SK-N-SH treated with all-trans-retinoic acid at 6 μM for 48 hours (cell line): ENCODE measurements around the gene IDI2.

Experiments used
- ATAC-seq: fragments of 200-7000 bp; cut with Tn5 transposase; 3 replicates; pipeline ENCODE4 v1.9.1; 2020; ENCODE audit warnings: mild to moderate bottlenecking, moderate library complexity
- ARNTL ChIP-seq: fragments of 450-650 bp; formaldehyde crosslinking; IDR thresholded peaks from 2 replicates; pipeline ENCODE4 v1.5.0; 2020; ENCODE audit warnings: low read depth, mild to moderate bottlenecking, moderate library complexity, borderline replicate concordance
- BACH2 ChIP-seq: fragments of 250-450 bp; sonication (Bioruptor Pico); IDR thresholded peaks from 2 replicates; pipeline ENCODE4 v1.9.0; 2021; ENCODE audit warnings: mild to moderate bottlenecking, borderline replicate concordance
- CREB5 ChIP-seq: fragments of 250-450 bp; sonication (Bioruptor Pico); IDR thresholded peaks from 2 replicates; pipeline ENCODE4 v1.5.1; 2020; ENCODE audit warnings: low read depth, mild to moderate bottlenecking, moderate library complexity
- CSDC2 ChIP-seq: fragments of 250-450 bp; sonication (Bioruptor Pico); IDR thresholded peaks from 2 replicates; pipeline ENCODE4 v1.5.0; 2020; ENCODE audit warnings: mild to moderate bottlenecking, moderate library complexity
- CSRNP3 ChIP-seq: fragments of 250-450 bp; sonication (Bioruptor Pico); IDR thresholded peaks from 2 replicates; pipeline ENCODE4 v1.5.1; 2021; ENCODE audit warnings: mild to moderate bottlenecking, moderate library complexity
- ESRRG ChIP-seq: fragments of 250-450 bp; sonication (Bioruptor Pico); IDR thresholded peaks from 2 replicates; pipeline ENCODE4 v1.6.1; 2021; ENCODE audit warnings: mild to moderate bottlenecking
- GLIS3 ChIP-seq: fragments of 250-450 bp; sonication (Bioruptor Pico); IDR thresholded peaks from 2 replicates; pipeline ENCODE4 v1.5.0; 2020; ENCODE audit warnings: mild to moderate bottlenecking, moderate library complexity
- ISL1 ChIP-seq: fragments of 250-450 bp; sonication (Bioruptor Pico); IDR thresholded peaks from 2 replicates; pipeline ENCODE4 v2.1.2; 2022; ENCODE audit warnings: mild to moderate bottlenecking, moderate library complexity
- OSR1 ChIP-seq: fragments of 250-450 bp; sonication (Bioruptor Pico); IDR thresholded peaks from 2 replicates; pipeline ENCODE4 v1.8.0; 2022; ENCODE audit warnings: moderate library complexity, mild to moderate bottlenecking, inconsistent platforms
- PATZ1 ChIP-seq: fragments of 250-450 bp; sonication (Bioruptor Pico); IDR thresholded peaks from 2 replicates; pipeline ENCODE4 v1.8.0; 2020; ENCODE audit warnings: mild to moderate bottlenecking, moderate library complexity, borderline replicate concordance
- POU6F1 ChIP-seq: fragments of 250-450 bp; sonication (Bioruptor Pico); IDR thresholded peaks from 2 replicates; pipeline ENCODE4 v1.8.0; 2021; ENCODE audit warnings: low read depth, mild to moderate bottlenecking, moderate library complexity, borderline replicate concordance
- PPARA ChIP-seq: fragments of 250-450 bp; sonication (Bioruptor Pico); IDR thresholded peaks from 2 replicates; pipeline ENCODE4 v1.5.0; 2020; ENCODE audit warnings: mild to moderate bottlenecking, borderline replicate concordance
- RARB ChIP-seq: fragments of 250-450 bp; sonication (Bioruptor Pico); IDR thresholded peaks from 2 replicates; pipeline ENCODE4 v1.8.0; 2021; ENCODE audit warnings: mild to moderate bottlenecking, moderate library complexity
- SNAI2 ChIP-seq: fragments of 250-450 bp; sonication (Bioruptor Pico); IDR thresholded peaks from 2 replicates; pipeline ENCODE4 v1.5.0; 2020; ENCODE audit warnings: mild to moderate bottlenecking, moderate library complexity
- TCF4 ChIP-seq: fragments of 250-450 bp; sonication (Bioruptor Pico); IDR thresholded peaks from 2 replicates; pipeline ENCODE4 v1.8.0; 2021; ENCODE audit warnings: mild to moderate bottlenecking, moderate library complexity, borderline replicate concordance
- TOX ChIP-seq: fragments of 250-450 bp; sonication (Bioruptor Pico); IDR thresholded peaks from 2 replicates; pipeline ENCODE4 v1.8.0; 2021; ENCODE audit warnings: mild to moderate bottlenecking, moderate library complexity, borderline replicate concordance
- TSHZ2 ChIP-seq: fragments of 250-450 bp; sonication (Bioruptor Pico); IDR thresholded peaks from 2 replicates; pipeline ENCODE4 v1.5.0; 2020; ENCODE audit warnings: mild to moderate bottlenecking, moderate library complexity
- ZC3H10 ChIP-seq: fragments of 250-450 bp; sonication (Bioruptor Pico); IDR thresholded peaks from 2 replicates; pipeline ENCODE4 v1.5.1; 2021; ENCODE audit warnings: mild to moderate bottlenecking, moderate library complexity
- ZFP30 ChIP-seq: fragments of 450-650 bp; formaldehyde crosslinking; IDR thresholded peaks from 2 replicates; pipeline ENCODE4 v1.5.0; 2022; ENCODE audit warnings: mild to moderate bottlenecking, moderate library complexity
- ZNF565 ChIP-seq: fragments of 450-650 bp; formaldehyde crosslinking; conservative IDR thresholded peaks from 2 replicates; pipeline ENCODE4 v1.5.0; 2020; ENCODE audit warnings: low read depth, mild to moderate bottlenecking, moderate library complexity
- ZNF70 ChIP-seq: fragments of 450-650 bp; formaldehyde crosslinking; IDR thresholded peaks from 2 replicates; pipeline ENCODE4 v1.5.0; 2020; ENCODE audit warnings: mild to moderate bottlenecking, moderate library complexity
- ZNF8 ChIP-seq: fragments of 450-650 bp; formaldehyde crosslinking; IDR thresholded peaks from 2 replicates; pipeline ENCODE4 v1.5.0; 2020; ENCODE audit warnings: mild to moderate bottlenecking, moderate library complexity

IDI2 gene

GRCh38 chr10:986881-987619 lies 38.6 kb downstream of the IDI2 start:
- peak; percentile 27 for ATAC-seq
- TF ChIP-seq SNAI2 (CRISPR knock-in tag) (no peak), ISL1 (CRISPR knock-in tag) (no peak; the same call in 1 of the 2 replicates), RARB (CRISPR knock-in tag) (no peak), PPARA (CRISPR knock-in tag) (no peak), OSR1 (CRISPR knock-in tag) (no peak), ARNTL (CRISPR knock-in tag) (no peak), GLIS3 (CRISPR knock-in tag) (no peak), CREB5 (CRISPR knock-in tag) (no peak), TCF4 (CRISPR knock-in tag) (no peak), TOX (CRISPR knock-in tag) (no peak), ZNF70 (no peak), ZNF8 (CRISPR knock-in tag) (no peak), TSHZ2 (CRISPR knock-in tag) (no peak), CSRNP3 (CRISPR knock-in tag) (no peak), PATZ1 (CRISPR knock-in tag) (no peak), POU6F1 (CRISPR knock-in tag) (no peak), ZFP30 (no peak), ZC3H10 (CRISPR knock-in tag) (no peak), ZNF565 (CRISPR knock-in tag) (no peak)

GRCh38 chr10:986137-986825 lies 39.4 kb downstream of the IDI2 start:
- ATAC-seq = no peak
- TF ChIP-seq TSHZ2 (CRISPR knock-in tag) = no peak
- no peak for TF ChIP-seq CSDC2 (CRISPR knock-in tag)
- no peak for TF ChIP-seq SNAI2 (CRISPR knock-in tag)
- TF ChIP-seq OSR1 (CRISPR knock-in tag) = no peak
- TF ChIP-seq RARB (CRISPR knock-in tag) = no peak
- TF ChIP-seq BACH2 (CRISPR knock-in tag) = no peak
- no peak for TF ChIP-seq CSRNP3 (CRISPR knock-in tag)
- TF ChIP-seq TOX (CRISPR knock-in tag) = no peak
- no peak for TF ChIP-seq ZNF565 (CRISPR knock-in tag)
- TF ChIP-seq CREB5 (CRISPR knock-in tag) = no peak
- no peak for TF ChIP-seq ZNF8 (CRISPR knock-in tag)
- no peak for TF ChIP-seq ESRRG (CRISPR knock-in tag)
- TF ChIP-seq ARNTL (CRISPR knock-in tag) = no peak
- TF ChIP-seq ZFP30 = no peak
- TF ChIP-seq PPARA (CRISPR knock-in tag) = no peak
